ENCODE results near the gene PSMA7. TPM values are rescaled to one million over a fixed set of nuclear protein-coding genes. Genes with fewer than 3 reads are reported as not detected.

Gene PSMA7
- total and polyA plus RNA-seq, 9 donors: 105 to 214 (median 168) TPM

GRCh38 chr20:62133051-62133845 lies 9.9 kb downstream of the PSMA7 start:
- no peak for DNase-seq
- H3K4me3 ChIP-seq: no peak overlapping the region
- 69 to 77% (median 73%) methylated on average over 25 to 29 of the region's 29 CpGs for WGBS, 3 donors
- no peaks in the 10 kb centered on the region for H3K9me3 ChIP-seq
- H3K4me1 ChIP-seq (ENCODE audit: insufficient read depth): peaks cover 4% of the 10 kb centered on the region
- H3K27ac ChIP-seq: no peak overlapping the region
- H3K36me3 ChIP-seq: no peaks in the 10 kb centered on the region
- H3K27me3 ChIP-seq: no peaks in the 10 kb centered on the region
- no peak for TF ChIP-seq CTCF (IDR thresholded peaks at IDR 0.05)
- intact Hi-C loops (cut with DNase I): loop anchor here in 2 of 4 donors (5.0 kb wide), 2 partner anchors 66 to 71 kb away; partner anchors contain the start of gene TAF4 (in 1 of the 2)

- intact Hi-C loops (cut with DNase I): loop anchor here in 2 of 4 donors (5.0 kb wide), 2 partner anchors 65 to 70 kb away; partner anchors contain the start of gene TAF4 (in 1 of the 2)
- no peak overlapping the region for H3K4me3 ChIP-seq
- WGBS, 3 donors: 80 to 85% (median 81%) methylated on average over 7 of the region's 7 CpGs
- no peaks in the 10 kb centered on the region for H3K9me3 ChIP-seq
- no peaks in the 10 kb centered on the region for H3K27me3 ChIP-seq
- no peaks in the 10 kb centered on the region for H3K36me3 ChIP-seq
- no peak for DNase-seq
- no peak for TF ChIP-seq EP300 (IDR thresholded peaks at IDR 0.05)
- no peak for TF ChIP-seq POLR2A (IDR thresholded peaks at IDR 0.05)
- TF ChIP-seq CTCF (IDR thresholded peaks at IDR 0.05): no peak
- no peak overlapping the region for H3K27ac ChIP-seq
- H3K4me1 ChIP-seq (ENCODE audit: insufficient read depth): peaks cover 4% of the 10 kb centered on the region
Observed at GRCh38 chr20:62132421-62132820, 10.8 kb downstream of the PSMA7 start.

GRCh38 chr20:62131560-62132320 lies 11.5 kb downstream of the PSMA7 start:
- Histone ChIP-seq H3K36me3 (no peaks in the 10 kb centered on the region), H3K9me3 (no peaks in the 10 kb centered on the region), H3K27me3 (no peaks in the 10 kb centered on the region), H3K4me1 (ENCODE audit: insufficient read depth) (peaks cover 4% of the 10 kb centered on the region), H3K27ac (no peak overlapping the region), H3K4me3 (no peak overlapping the region)
- 86 to 91% (median 88%) methylated on average over 25 of the region's 25 CpGs for WGBS, 3 donors
- no peak for TF ChIP-seq CTCF (IDR thresholded peaks at IDR 0.05)
- no peak for TF ChIP-seq POLR2A (IDR thresholded peaks at IDR 0.05)
- TF ChIP-seq EP300 (IDR thresholded peaks at IDR 0.05): no peak
- no peak for DNase-seq
- intact Hi-C loops (cut with DNase I): loop anchor here in 2 of 4 donors (5.0 kb wide), 2 partner anchors 64 to 69 kb away; partner anchors contain the start of gene TAF4 (in 1 of the 2)

- no peaks in the 10 kb centered on the region for H3K27me3 ChIP-seq
- 86 to 87% (median 86%) methylated on average over 20 of the region's 20 CpGs for WGBS, 3 donors
- H3K9me3 ChIP-seq: no peaks in the 10 kb centered on the region
- no peak overlapping the region for H3K4me3 ChIP-seq
- no peak for DNase-seq
- no peak overlapping the region for H3K27ac ChIP-seq
- peaks cover 4% of the 10 kb centered on the region for H3K4me1 ChIP-seq (ENCODE audit: insufficient read depth)
- TF ChIP-seq CTCF (IDR thresholded peaks at IDR 0.05): no peak
- no peak for TF ChIP-seq EP300 (IDR thresholded peaks at IDR 0.05)
- no peak for TF ChIP-seq POLR2A (IDR thresholded peaks at IDR 0.05)
- intact Hi-C loops (cut with DNase I): loop anchor here in 2 of 4 donors (5.0 kb wide), 2 partner anchors 63 to 68 kb away; partner anchors contain the start of gene TAF4 (in 1 of the 2)
- no peaks in the 10 kb centered on the region for H3K36me3 ChIP-seq
Observed at GRCh38 chr20:62129731-62130531, 13.3 kb downstream of the PSMA7 start.

All from ovary (tissue), 9 donors.